ENCODE results near the gene NHLRC4.

NHLRC4 gene

DNA sequence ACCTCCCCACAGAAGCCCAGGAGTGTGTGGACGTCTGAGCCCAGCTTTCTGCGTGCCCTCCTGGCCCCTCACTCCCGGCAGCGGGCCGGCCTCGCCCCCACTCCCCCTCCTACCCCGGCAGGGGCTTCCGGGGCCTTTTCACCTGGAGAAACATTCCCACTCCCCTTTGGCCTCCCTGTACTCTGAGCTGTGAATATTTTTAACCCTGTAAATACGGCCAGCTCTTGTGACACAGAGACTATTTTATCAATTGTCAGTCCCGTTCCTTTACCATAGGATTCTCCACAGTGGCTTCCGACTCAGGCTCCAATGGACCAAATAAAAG lies 12.5 kb upstream of the NHLRC4 start:
- Histone ChIP-seq H3K9me2 (replicated peaks; ENCODE audit: control insufficient read depth, low read length) (no peaks in the 10 kb centered on the region), H3K36me3 (ENCODE audit: control insufficient read depth, low read length) (peaks cover 18% of the 10 kb centered on the region; the same call in 1 of the 2 replicates), H3K9me3 (ENCODE audit: control insufficient read depth, insufficient read depth, low read length) (no peaks in the 10 kb centered on the region), H4K20me1 (ENCODE audit: control insufficient read depth, insufficient read depth, low read depth, low read length) (no peaks in the 10 kb centered on the region; the same call in 1 of the 2 replicates), H3K4me2 (ENCODE audit: low read length) (no peak overlapping the region), H3K79me2 (ENCODE audit: control insufficient read depth, low read length) (no peaks in the 10 kb centered on the region), H3K27ac (ENCODE audit: low read depth, low read length) (no peak overlapping the region), H3F3A (ENCODE audit: control insufficient read depth, insufficient read depth) (no peaks in the 10 kb centered on the region), H3K4me1 (ENCODE audit: control insufficient read depth, low read length) (peaks cover 8% of the 10 kb centered on the region), H3K27me3 (ENCODE audit: control insufficient read depth, low read length) (peaks cover under 1% of the 10 kb centered on the region; the same call in 1 of the 2 replicates), H3K4me3 (ENCODE audit: low read length) (no peak overlapping the region)
- TF ChIP-seq CTCF (IDR thresholded peaks at IDR 0.05; ENCODE audit: low read depth, low read length, poor library complexity, severe bottlenecking) (no peak), EZH2phosphoT487 (IDR thresholded peaks at IDR 0.05; ENCODE audit: borderline replicate concordance, low read length) (no peak)

DNA sequence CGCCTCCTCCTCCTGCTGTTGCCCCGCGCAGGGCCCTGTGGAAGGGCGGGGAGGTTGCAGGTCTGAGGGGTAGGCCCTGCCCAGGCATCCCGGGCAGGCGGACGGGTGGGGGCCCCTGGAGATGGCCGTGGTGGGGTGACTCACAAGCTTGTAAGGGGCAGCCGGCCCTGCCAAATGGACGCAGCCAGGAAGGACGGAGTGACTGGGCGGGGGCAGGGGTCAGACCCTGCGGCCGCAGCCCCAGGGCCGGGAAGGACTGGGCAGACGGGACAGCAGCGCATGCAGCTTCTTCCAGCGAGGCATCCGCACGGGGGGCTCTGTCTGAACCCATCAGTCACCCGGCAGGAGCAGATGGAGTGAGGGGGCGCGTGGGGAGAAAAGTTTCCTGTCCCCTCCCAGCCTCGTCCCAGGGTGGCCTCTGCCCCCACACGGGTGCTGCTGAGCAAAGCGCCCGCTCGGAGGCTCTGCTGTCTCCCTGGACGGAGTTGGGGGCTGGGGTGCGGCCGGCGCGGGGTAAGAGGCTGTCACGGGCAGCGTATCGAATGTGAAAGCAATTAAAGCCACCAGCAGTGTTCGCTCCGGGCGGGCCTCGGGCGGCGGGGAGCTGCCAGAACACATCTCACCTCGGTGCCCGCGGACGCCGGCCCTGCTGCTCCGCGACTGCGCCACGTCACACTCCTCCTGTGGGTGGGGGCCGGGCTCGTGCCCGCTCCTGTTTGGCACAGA lies 12.0 kb upstream of the NHLRC4 start:
- H3K4me2 ChIP-seq (ENCODE audit: low read length): no peak overlapping the region
- H3K4me1 ChIP-seq (ENCODE audit: control insufficient read depth, low read length): peaks cover 8% of the 10 kb centered on the region
- H3K9me3 ChIP-seq (ENCODE audit: control insufficient read depth, insufficient read depth, low read length): no peaks in the 10 kb centered on the region
- TF ChIP-seq EZH2phosphoT487 (IDR thresholded peaks at IDR 0.05; ENCODE audit: borderline replicate concordance, low read length) (no peak), CTCF (IDR thresholded peaks at IDR 0.05; ENCODE audit: low read depth, low read length, poor library complexity, severe bottlenecking) (no peak)
- H3K4me3 ChIP-seq (ENCODE audit: low read length): no peak overlapping the region
- no peaks in the 10 kb centered on the region for H3K79me2 ChIP-seq (ENCODE audit: control insufficient read depth, low read length)
- no peaks in the 10 kb centered on the region for H3K9me2 ChIP-seq (replicated peaks; ENCODE audit: control insufficient read depth, low read length)
- peaks cover 6% of the 10 kb centered on the region for H3K27me3 ChIP-seq (ENCODE audit: control insufficient read depth, low read length)
- H3F3A ChIP-seq (ENCODE audit: control insufficient read depth, insufficient read depth): no peaks in the 10 kb centered on the region
- H4K20me1 ChIP-seq (ENCODE audit: control insufficient read depth, insufficient read depth, low read depth, low read length): no peaks in the 10 kb centered on the region; the same call in 1 of the 2 replicates
- no peak overlapping the region for H3K27ac ChIP-seq (ENCODE audit: low read depth, low read length)
- peaks cover 16% of the 10 kb centered on the region; the same call in 1 of the 2 replicates for H3K36me3 ChIP-seq (ENCODE audit: control insufficient read depth, low read length)

GRCh38 chr16:555528-556473 lies 11.0 kb upstream of the NHLRC4 start:
- no peak overlapping the region for H3K4me2 ChIP-seq (ENCODE audit: low read length)
- no peak overlapping the region for H3K4me3 ChIP-seq (ENCODE audit: low read length)
- no peaks in the 10 kb centered on the region for H3F3A ChIP-seq (ENCODE audit: control insufficient read depth, insufficient read depth)
- no peaks in the 10 kb centered on the region for H3K79me2 ChIP-seq (ENCODE audit: control insufficient read depth, low read length)
- peaks cover 6% of the 10 kb centered on the region for H3K27me3 ChIP-seq (ENCODE audit: control insufficient read depth, low read length)
- peaks cover 8% of the 10 kb centered on the region for H3K4me1 ChIP-seq (ENCODE audit: control insufficient read depth, low read length)
- H3K36me3 ChIP-seq (ENCODE audit: control insufficient read depth, low read length): peaks cover 14% of the 10 kb centered on the region; the same call in 1 of the 2 replicates
- no peak overlapping the region for H3K27ac ChIP-seq (ENCODE audit: low read depth, low read length)
- no peaks in the 10 kb centered on the region; the same call in 1 of the 2 replicates for H4K20me1 ChIP-seq (ENCODE audit: control insufficient read depth, insufficient read depth, low read depth, low read length)
- TF ChIP-seq CTCF (IDR thresholded peaks at IDR 0.05; ENCODE audit: low read depth, low read length, poor library complexity, severe bottlenecking): no peak
- no peak for TF ChIP-seq EZH2phosphoT487 (IDR thresholded peaks at IDR 0.05; ENCODE audit: borderline replicate concordance, low read length)
- no peaks in the 10 kb centered on the region for H3K9me3 ChIP-seq (ENCODE audit: control insufficient read depth, insufficient read depth, low read length)
- no peaks in the 10 kb centered on the region for H3K9me2 ChIP-seq (replicated peaks; ENCODE audit: control insufficient read depth, low read length)
